Psoas muscle (tissue), 8 donors: Measurements from ENCODE around the gene GCH1. TPM values are rescaled to one million over a fixed set of nuclear protein-coding genes. Genes with fewer than 3 reads are reported as not detected.
"Not testable (repeated sequence)": the region's sequence is repeated elsewhere in the genome, so short reads cannot be mapped to it uniquely, and the experiment has no call there.

Experiments
- ATAC-seq, 4 donors: fragments of 200-7000 bp; cut with Tn5 transposase; one replicate each; pipeline ENCODE4 v1.9.1; 2020; ENCODE audit warnings: moderate library complexity in 3 of 4, mild to moderate bottlenecking in 2 of 4
- DNase-seq, 2 donors: peaks; one replicate each; pipeline ENCODE4 v3.0.0-alpha.2; 2020
- H3K27ac ChIP-seq: fragments of 200-600 bp; one replicate; pipeline ENCODE4 v1.8.0; 2022
- H3K27me3 ChIP-seq, 3 donors: fragments of 200-600 bp in 1 of 3; one replicate each; pipeline versions ENCODE4 v1.6.1 to v1.8.0; 2013 to 2022; ENCODE audit warnings: low read length in 2 of 3, mild to moderate bottlenecking in 2 of 3, moderate library complexity in 1 of 3; ENCODE audit not compliant: insufficient read depth in 3 of 3
- H3K36me3 ChIP-seq, 2 donors: fragments of 200-600 bp in 1 of 2; one replicate each; pipeline versions ENCODE4 v1.6.1 to v1.8.0; 2013 to 2022; ENCODE audit warnings: low read depth in 1 of 2, mild to moderate bottlenecking in 1 of 2, moderate library complexity in 1 of 2; ENCODE audit not compliant: insufficient read depth in 1 of 2
- H3K4me1 ChIP-seq: fragments of 200-600 bp; one replicate; pipeline ENCODE4 v1.8.0; 2022
- H3K4me3 ChIP-seq: fragments of 200-600 bp; one replicate; pipeline ENCODE4 v1.8.0; 2022; ENCODE audit warnings: mild to moderate bottlenecking
- H3K9me3 ChIP-seq: fragments of 200-600 bp; one replicate; pipeline ENCODE4 v1.8.0; 2022
- WGBS, 3 donors: extraction: QIAGEN DNeasy Blood & Tissue Kit; methylation state at CpG; one replicate each; pipeline versions ENCODE4 v1.1.6 to v1.1.7; 2013; 5-methylcytosine and 5-hydroxymethylcytosine counted together
- intact Hi-C, 2 donors: fragments of 100-400 bp; cut with DNase I; formaldehyde crosslinking; loops; one replicate each; pipeline versions ENCODE4 v1.11.0 to v1.14.2; 2022
- polyA plus RNA-seq, 3 donors: library from polyadenylated mRNA; stranded (reverse); fragments of 200-250 nt; gene quantifications; one replicate each; pipeline ENCODE4 v1.2.3, GENCODE V29; 2013
- total RNA-seq, 4 donors: library from RNA; stranded (reverse); fragmentation: NEBNext Ultra II Directional in 2 of 4; extraction: Animal tissue kit (Norgen Biotek cat#: 25700) in 2 of 4; gene quantifications; one replicate each; pipeline versions ENCODE4 v1.2.1 to v1.2.4, GENCODE V29; 2021 to 2023
- TF ChIP-seq, protein P1 (sequence below): fragments of 200-600 bp; IDR thresholded peaks from one replicate; pipeline ENCODE4 v1.8.0; 2022; ENCODE audit warnings: antibody characterized with exemption
- donor health status: healthy with polysubstance abuse.
- donor health status: DM: no; HTN: no; CAD: no; lungs with moderate emphysema.
- donor health status: Bipolar disorder and iron deficiency.
- donor health status: healthy.
- donor health status: DM: yes; HTN: yes; CAD: no.
- donor health status: DM: no; HTN: no; CAD: no.
- donor health status: DM: no; HTN: no; CAD: no.
- donor health status: DM: yes; HTN: yes; CAD: no.

The GCH1 gene
- total and polyA plus RNA-seq, 7 donors = 0.65 to 1.4 (median 1.1) TPM

DNA sequence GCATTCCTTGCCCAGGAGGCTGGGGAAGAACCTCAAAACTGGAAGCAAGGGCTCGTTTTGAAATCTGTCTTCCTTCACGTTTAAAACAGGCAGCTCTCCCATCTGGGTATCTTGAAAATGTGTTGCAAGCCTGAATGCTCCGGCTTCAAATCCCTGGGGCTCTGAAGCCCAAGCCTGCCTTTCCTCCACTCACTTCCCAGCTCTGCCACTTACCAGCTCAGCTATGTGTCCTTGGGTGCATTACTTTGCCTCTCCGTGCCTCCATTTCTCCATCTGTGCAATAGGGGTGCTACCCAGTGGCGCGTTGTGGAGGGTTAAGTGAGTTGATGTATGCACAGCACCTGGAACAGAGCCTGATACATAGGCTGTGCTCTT lies 97.6 kb downstream of the GCH1 start:
- Histone ChIP-seq H3K4me3 (no peak overlapping the region), H3K27ac (no peak overlapping the region), H3K4me1 (no peaks in the 10 kb centered on the region), H3K27me3 (peaks cover 0 to under 1% (median 0%) of the 10 kb centered on the region in 3 donors), H3K36me3 (no peaks in the 10 kb centered on the region), H3K9me3 (no peaks in the 10 kb centered on the region)
- intact Hi-C loops = loop anchor here in 1 of 2 donors (2.0 kb wide), 1 partner anchor 242 kb away; no protein-coding TSS in a partner anchor
- TF ChIP-seq, protein P1, sequence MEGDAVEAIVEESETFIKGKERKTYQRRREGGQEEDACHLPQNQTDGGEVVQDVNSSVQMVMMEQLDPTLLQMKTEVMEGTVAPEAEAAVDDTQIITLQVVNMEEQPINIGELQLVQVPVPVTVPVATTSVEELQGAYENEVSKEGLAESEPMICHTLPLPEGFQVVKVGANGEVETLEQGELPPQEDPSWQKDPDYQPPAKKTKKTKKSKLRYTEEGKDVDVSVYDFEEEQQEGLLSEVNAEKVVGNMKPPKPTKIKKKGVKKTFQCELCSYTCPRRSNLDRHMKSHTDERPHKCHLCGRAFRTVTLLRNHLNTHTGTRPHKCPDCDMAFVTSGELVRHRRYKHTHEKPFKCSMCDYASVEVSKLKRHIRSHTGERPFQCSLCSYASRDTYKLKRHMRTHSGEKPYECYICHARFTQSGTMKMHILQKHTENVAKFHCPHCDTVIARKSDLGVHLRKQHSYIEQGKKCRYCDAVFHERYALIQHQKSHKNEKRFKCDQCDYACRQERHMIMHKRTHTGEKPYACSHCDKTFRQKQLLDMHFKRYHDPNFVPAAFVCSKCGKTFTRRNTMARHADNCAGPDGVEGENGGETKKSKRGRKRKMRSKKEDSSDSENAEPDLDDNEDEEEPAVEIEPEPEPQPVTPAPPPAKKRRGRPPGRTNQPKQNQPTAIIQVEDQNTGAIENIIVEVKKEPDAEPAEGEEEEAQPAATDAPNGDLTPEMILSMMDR = no peak
- WGBS, 3 donors = 62 to 72% (median 62%) methylated on average over 6 of the region's 6 CpGs
- ATAC-seq = peak in 2 of 4 donors; percentile 10 to 19
- no peak for DNase-seq

DNA sequence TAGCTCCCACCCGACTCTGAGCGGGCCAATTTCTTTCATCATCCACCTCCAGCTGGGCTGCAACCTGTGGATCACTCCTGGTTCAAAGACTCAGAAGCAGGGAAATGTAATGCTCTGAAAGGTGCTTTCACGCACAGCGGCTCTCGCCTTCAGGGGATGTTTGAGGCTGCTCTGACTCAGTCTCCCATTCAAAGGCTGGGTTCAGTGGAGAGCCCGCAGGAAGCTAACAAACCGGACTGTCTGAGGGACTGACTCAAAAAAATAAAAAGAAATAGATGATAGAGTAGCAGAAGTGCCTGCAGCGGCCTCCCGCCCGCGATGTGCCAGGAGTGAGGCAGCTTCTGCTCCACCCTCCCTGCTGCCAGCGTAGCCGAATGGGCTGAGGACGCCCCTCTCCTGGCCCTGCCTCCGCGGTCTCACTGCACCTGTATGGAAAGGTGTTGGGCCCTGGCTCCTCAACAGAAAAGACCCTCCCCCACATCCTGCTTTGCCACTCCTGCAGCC lies 98.0 kb downstream of the GCH1 start:
- DNase-seq = no peak

DNA sequence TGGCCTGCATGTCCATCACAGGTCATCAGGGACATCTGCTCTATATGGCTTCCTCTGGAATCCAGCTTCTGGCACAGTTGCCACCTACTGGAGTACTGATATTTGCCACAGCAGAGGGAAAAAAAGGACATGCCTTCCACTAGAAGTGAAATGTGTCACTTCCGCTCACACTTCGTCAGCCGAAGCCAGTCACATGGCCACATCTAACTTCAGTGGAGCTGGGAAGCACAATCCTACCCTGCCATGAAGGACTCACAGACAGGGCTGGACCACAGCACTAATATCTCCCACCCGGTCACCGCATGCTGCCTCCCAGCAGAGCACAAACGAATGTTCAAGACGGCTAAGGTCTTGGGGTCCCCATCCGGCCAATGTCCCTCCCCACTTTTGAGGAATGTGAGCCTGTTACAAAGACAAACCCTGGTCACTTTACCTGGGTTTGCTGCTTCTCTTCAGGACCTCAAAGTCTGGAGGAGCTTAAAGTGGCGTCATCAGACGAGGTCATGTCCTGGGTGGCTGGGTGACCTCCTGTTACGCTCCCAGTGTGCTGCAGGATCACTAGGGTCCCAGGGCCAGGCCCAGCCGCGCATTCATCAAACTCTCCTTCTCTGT lies 98.6 kb downstream of the GCH1 start:
- H3K4me3 ChIP-seq = no peak overlapping the region
- 79 to 85% (median 80%) methylated on average over 13 of the region's 13 CpGs for WGBS, 3 donors
- intact Hi-C loops = loop anchor here (2.0 to 5.0 kb wide), 2 partner anchors 241 to 242 kb away; no protein-coding TSS in a partner anchor
- no peaks in the 10 kb centered on the region for H3K27me3 ChIP-seq
- no peaks in the 10 kb centered on the region for H3K4me1 ChIP-seq
- H3K27ac ChIP-seq = no peak overlapping the region
- TF ChIP-seq, protein P1 = no peak
- H3K9me3 ChIP-seq = no peaks in the 10 kb centered on the region
- ATAC-seq (no peak), DNase-seq (no peak)
- no peaks in the 10 kb centered on the region for H3K36me3 ChIP-seq

More for the DNA sequence above, 98.0 kb downstream of the GCH1 start:
- Histone ChIP-seq H3K36me3 (no peaks in the 10 kb centered on the region), H3K9me3 (no peaks in the 10 kb centered on the region), H3K4me3 (no peak overlapping the region), H3K4me1 (no peaks in the 10 kb centered on the region), H3K27me3 (no peaks in the 10 kb centered on the region), H3K27ac (no peak overlapping the region)
- intact Hi-C loops = loop anchor here (2.0 to 5.0 kb wide), 2 partner anchors 242 kb away; no protein-coding TSS in a partner anchor
- TF ChIP-seq, protein P1 = no peak
- 74 to 81% (median 76%) methylated on average over 16 of the region's 16 CpGs for WGBS, 3 donors
- ATAC-seq = no peak

DNA sequence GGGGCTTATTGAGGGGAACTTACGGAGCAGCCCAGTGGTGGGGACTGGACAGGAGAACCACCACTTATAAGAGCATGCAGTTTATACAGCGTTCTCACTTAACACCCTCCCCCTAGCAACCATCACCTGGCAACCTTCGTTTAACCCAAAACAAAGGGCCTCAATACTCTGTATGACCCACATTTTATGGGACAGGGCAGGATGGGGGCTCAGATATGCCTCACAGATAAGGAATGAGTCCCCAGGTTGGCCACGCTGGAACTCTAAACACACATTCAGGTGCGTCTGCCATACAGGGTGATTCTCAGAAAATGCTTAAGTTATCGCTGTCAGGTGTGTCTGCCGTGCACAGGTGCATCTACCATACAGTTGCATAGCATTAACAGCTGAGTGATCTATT lies 99.2 kb downstream of the GCH1 start:
- DNase-seq = no peak
- TF ChIP-seq, protein P1 = no peak
- intact Hi-C loops = loop anchor here in 1 of 2 donors (5.0 kb wide), 1 partner anchor 241 kb away; no protein-coding TSS in a partner anchor
- Histone ChIP-seq H3K4me1 (no peaks in the 10 kb centered on the region), H3K4me3 (no peak overlapping the region), H3K36me3 (no peaks in the 10 kb centered on the region), H3K27ac (no peak overlapping the region), H3K27me3 (no peaks in the 10 kb centered on the region), H3K9me3 (no peaks in the 10 kb centered on the region)
- 77 to 84% (median 78%) methylated on average over 7 of the region's 7 CpGs for WGBS, 3 donors
- no peak for ATAC-seq

DNA sequence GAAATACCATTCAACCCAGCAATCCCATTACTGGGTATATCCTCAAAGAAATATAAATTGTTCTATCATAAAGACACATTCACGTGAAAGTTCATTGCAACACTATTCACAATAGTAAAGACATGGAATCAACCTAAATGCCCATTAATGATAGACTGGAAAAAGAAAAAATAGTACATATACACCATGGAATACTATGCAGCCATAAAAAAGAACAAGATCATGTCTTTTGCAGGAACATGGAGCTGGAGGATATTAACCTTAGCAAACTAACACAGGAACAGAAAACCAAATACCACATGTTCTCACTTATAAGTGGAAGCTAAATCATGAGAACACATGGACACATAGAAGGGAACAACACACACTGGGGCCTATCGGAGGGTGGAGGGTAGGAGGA lies 101.1 kb downstream of the GCH1 start:
- DNase-seq, H3K9me3 ChIP-seq, H3K36me3 ChIP-seq, ATAC-seq, H3K27ac ChIP-seq, H3K4me1 ChIP-seq, H3K4me3 ChIP-seq, H3K27me3 ChIP-seq: not testable (repeated sequence)
- 92 to 94% (median 93%) methylated on average over 2 of the region's 2 CpGs for WGBS, 3 donors
- intact Hi-C loops = loop anchor here in 1 of 2 donors (5.0 kb wide), 1 partner anchor 239 kb away; no protein-coding TSS in a partner anchor
